Activated CD8-positive, alpha-beta memory T cell treated with anti-CD3 and anti-CD28 coated beads, Interleukin-2, amount 50 U/mL, for 48 hours (primary cell): ENCODE data around the gene KAT6B.
"Not testable (repeated sequence)": the region's sequence is repeated elsewhere in the genome, so short reads cannot be mapped to it uniquely, and the experiment has no call there.

Source experiments
- DNase-seq: peaks from one replicate; pipeline ENCODE4 v3.0.0-alpha.2; 2020

The KAT6B gene

GRCh38 chr10:74893329-74893728 is 66.9 kb downstream of the KAT6B start:
- not testable (repeated sequence) for DNase-seq

GRCh38 chr10:74896788-74897527 is 70.6 kb downstream of the KAT6B start:
- no peak for DNase-seq

- DNase-seq = no peak
These were observed 72.0 kb downstream of the KAT6B start for GRCh38 chr10:74898201-74898976.

DNA sequence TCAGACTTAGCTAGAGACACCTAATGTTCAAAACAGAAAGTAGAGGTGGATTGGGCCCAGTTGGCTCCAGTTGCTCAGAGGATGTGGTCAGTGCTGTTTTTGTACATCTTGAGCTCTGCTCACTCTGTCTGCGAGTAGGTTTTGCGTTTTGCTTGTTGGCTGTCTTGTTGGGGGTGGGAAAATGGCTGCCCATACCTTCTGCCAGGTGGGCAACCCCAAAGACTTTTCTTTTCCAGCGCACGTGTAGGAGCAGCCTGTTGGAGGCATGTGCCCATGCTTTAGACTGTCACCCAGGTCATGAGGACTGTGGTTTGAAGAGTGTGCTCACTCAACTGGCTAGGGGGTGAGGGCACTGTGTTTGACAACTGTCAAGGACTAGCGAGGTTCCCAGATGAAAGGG is 73.9 kb downstream of the KAT6B start:
- DNase-seq = no peak

DNA sequence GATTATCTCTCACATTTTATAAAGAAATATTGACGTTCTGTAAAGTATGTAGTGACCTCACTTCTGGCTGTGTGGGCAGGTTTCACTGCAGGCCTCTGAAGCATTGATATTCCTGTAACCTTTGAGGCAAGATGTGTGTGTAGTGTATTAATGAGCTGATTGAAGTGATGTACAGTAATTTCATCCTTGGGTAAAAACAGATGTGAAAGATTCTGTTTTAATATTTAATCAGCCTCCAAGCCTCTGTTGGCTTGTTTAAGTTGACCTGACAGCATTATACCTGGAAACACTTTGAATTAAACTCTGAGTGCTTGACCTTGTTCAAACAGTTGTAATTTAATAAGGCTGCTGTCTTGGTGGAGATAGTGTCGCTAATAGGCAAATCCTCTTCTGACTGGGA is 74.9 kb downstream of the KAT6B start:
- no peak for DNase-seq

GRCh38 chr10:74901867-74902450 is 75.6 kb downstream of the KAT6B start:
- no peak for DNase-seq

- no peak for DNase-seq
These were observed 77.1 kb downstream of the KAT6B start for GRCh38 chr10:74903491-74903890.

DNA sequence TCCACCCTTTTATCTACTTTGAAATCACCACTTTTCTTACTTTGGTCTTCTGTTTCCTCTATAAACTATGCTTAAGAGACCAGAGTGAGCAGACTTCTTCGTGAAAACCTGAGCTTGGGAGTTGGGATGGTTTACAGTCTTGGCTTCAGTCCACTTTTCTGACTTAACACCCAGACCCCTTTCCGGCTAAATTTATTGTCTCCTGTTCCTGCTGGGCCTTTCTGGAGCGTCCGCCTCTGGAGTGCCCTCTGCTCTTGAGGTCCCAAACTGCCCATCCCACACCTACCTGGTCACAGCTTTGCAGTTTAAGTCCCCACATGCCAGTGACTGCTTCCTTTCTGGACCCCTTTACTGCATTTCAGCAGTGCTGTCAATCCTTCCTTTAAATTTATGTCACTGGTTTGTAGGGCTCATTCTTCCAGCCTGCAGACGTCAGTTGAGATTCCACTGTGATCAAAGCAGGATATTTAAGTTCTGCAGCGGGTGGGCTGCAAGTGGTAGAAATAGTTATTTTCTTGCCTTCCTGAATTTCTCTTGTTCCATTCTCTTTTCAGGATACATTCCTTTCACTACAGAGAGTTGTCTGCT is 80.3 kb downstream of the KAT6B start:
- DNase-seq = no peak

- DNase-seq = no peak
These were observed 83.3 kb downstream of the KAT6B start for GRCh38 chr10:74909670-74910069.

DNA sequence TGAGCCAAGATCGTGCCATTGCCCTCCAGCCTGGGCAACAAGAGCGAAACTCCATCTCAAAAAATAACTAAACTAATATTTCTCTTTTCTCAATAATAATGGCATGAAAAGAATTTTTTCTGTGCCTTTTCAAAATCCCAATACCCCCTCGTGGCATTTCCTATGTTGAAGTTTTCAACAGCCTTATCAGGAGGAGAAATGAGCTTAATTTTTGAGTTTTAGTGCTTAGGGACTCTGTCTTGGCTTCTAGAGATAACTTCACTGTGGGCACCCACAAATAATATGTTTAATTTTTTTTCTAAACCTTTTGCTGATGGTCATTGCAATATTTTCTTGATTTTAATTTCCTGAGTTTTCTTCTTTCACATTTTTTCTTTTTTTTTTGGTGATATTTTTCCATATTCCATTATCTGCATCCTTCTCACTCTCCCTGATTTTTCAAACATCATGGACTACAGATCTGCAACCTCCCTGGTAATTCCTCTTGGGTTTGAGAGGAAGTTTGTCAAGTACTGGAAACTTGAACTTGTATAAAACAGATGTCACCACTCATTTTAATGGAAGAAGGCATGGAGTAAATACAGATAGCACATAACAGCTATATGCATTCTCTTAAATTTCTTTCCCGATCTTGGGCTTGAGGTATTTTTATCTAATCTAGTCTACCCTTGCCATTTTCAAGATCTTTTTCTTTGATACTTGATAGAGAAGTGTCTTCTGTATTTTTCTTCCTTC is 84.0 kb downstream of the KAT6B start:
- no peak for DNase-seq

- DNase-seq = no peak
These were observed 84.6 kb downstream of the KAT6B start for GRCh38 chr10:74910976-74911350.

- DNase-seq = no peak
These were observed 85.8 kb downstream of the KAT6B start for GRCh38 chr10:74912182-74912581.

GRCh38 chr10:74912682-74913081 is 86.3 kb downstream of the KAT6B start:
- DNase-seq = no peak

GRCh38 chr10:74913377-74913979 is 87.1 kb downstream of the KAT6B start:
- no peak for DNase-seq

DNA sequence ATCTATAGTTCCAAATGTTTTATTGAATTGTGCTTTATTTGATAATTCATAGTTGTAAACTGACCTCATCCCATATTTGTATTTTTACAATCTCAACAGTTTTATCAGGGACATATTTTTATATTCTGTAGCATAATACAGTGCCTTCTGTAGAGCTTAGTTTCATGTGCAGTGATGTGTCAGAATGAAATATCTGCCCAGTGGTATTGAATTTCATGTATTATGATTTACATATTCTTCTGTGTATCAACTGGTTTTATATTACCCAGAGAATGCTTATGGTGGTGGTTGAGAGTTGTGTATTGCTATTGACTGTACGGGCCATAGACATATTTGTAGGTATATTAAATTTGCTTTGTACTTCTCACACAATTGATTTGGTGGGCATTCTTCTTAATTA is 89.9 kb downstream of the KAT6B start:
- no peak for DNase-seq

GRCh38 chr10:74917481-74918077 is 91.2 kb downstream of the KAT6B start:
- no peak for DNase-seq

DNA sequence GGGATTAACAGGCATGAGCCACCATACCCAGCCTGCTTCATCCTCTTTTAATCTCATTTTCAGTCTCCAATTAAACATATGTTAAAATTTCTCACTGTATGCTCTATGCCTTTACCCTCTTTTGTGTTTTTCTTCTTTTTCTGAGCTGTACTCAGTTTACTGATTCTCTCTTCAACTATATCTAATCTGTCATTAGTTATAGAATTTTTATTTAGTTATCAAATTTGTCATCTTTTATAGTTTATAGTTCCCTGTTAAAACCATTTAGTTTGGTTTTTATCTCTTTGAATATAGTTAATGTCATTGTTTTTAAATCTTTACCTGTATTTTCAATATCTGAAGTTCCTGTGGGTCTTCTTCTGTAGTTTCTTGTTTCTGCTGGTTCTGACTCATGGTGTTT is 93.3 kb downstream of the KAT6B start:
- no peak for DNase-seq

GRCh38 chr10:74921070-74921469 is 94.7 kb downstream of the KAT6B start:
- not testable (repeated sequence) for DNase-seq

GRCh38 chr10:74921744-74922143 is 95.3 kb downstream of the KAT6B start:
- no peak for DNase-seq

GRCh38 chr10:74922921-74923320 is 96.5 kb downstream of the KAT6B start:
- no peak for DNase-seq

- no peak for DNase-seq
These were observed 97.2 kb downstream of the KAT6B start for GRCh38 chr10:74923556-74923955.
